Measurements from ENCODE around the gene STRAP. TPM values are rescaled to one million over a fixed set of nuclear protein-coding genes. Genes with fewer than 3 reads are reported as not detected.

Gene STRAP
- total and polyA plus RNA-seq, 9 of the 15 experiments (the other 6 are each of a cell fraction or from before 2014, with no cell fraction given) = 58.5 to 134 (median 89.5) TPM

- ATAC-seq (no peak), FAIRE-seq (no peak), DNase-seq (ENCODE audit: extremely low read depth in 1 of 4, low spot score in 3 of 4) (no peak)
- no peaks in the 10 kb centered on the region for H3K9me1 ChIP-seq (ENCODE audit: control insufficient read depth, insufficient read depth, low read length)
- H3K27me3 ChIP-seq (ENCODE audit: control insufficient read depth in 2 of 2, insufficient read depth in 2 of 2, low read length in 2 of 2) = no peaks in the 10 kb centered on the region
- H3K36me3 ChIP-seq (ENCODE audit: control insufficient read depth, insufficient read depth, low read length) = no peaks in the 10 kb centered on the region
- H3K27ac ChIP-seq (ENCODE audit: extremely low read depth, low read depth, low read length) = no peak overlapping the region
- in situ Hi-C loops (cut with MboI) = no loop called here
- H3K79me2 ChIP-seq (ENCODE audit: control insufficient read depth, insufficient read depth, low read length) = no peaks in the 10 kb centered on the region
- H3K4me3 ChIP-seq = no peak overlapping the region
- no peaks in the 10 kb centered on the region for H3K4me1 ChIP-seq (replicated peaks in 1 of 2; ENCODE audit: control insufficient read depth in 2 of 2, insufficient read depth in 2 of 2, low read length in 2 of 2)
- no peak for TF ChIP-seq HMGN3 (IDR thresholded peaks at IDR 0.05; ENCODE audit: borderline replicate concordance, extremely low read depth, insufficient read length, low read depth, low read length)
- no peak for TF ChIP-seq ZBED1 (IDR thresholded peaks at IDR 0.05)
- TF ChIP-seq ZNF639 (CRISPR knock-in tag; conservative IDR thresholded peaks at IDR 0.05 in 1 of 2, IDR thresholded peaks at IDR 0.05 in 1 of 2) = no peak
- no peak for TF ChIP-seq SMC3 (conservative IDR thresholded peaks at IDR 0.05; ENCODE audit: insufficient read depth, low read depth, low read length)
- TF ChIP-seq SETDB1 (IDR thresholded peaks at IDR 0.05; ENCODE audit: low read length) = no peak
- TF ChIP-seq CTCFL (IDR thresholded peaks at IDR 0.05; ENCODE audit: borderline replicate concordance, insufficient read depth, low read depth, low read length, poor library complexity, severe bottlenecking) = no peak
- TF ChIP-seq ZNF57 (CRISPR knock-in tag; IDR thresholded peaks at IDR 0.05) = no peak
- no peak for TF ChIP-seq HNRNPL (IDR thresholded peaks at IDR 0.05; ENCODE audit: low read depth, low read length)
- TF ChIP-seq ZNF699 (CRISPR knock-in tag; IDR thresholded peaks at IDR 0.05; ENCODE audit: insufficient replicate concordance) = no peak
- no peak for TF ChIP-seq ZNF740 (CRISPR knock-in tag; IDR thresholded peaks at IDR 0.05)
- TF ChIP-seq ZNF740 (tag; IDR thresholded peaks at IDR 0.05) = no peak
- TF ChIP-seq MNT (conservative IDR thresholded peaks at IDR 0.05) = no peak
- no peak for TF ChIP-seq FOXK2 (conservative IDR thresholded peaks at IDR 0.05 in 1 of 2, IDR thresholded peaks at IDR 0.05 in 1 of 2; ENCODE audit: low read depth in 2 of 2)
- 0% methylated on average over 9 of the region's 9 CpGs for WGBS (ENCODE audit: insufficient coverage, low coverage, missing lambda C conversion rate)
- H3K9ac ChIP-seq (ENCODE audit: insufficient read depth in 1 of 2, low read depth in 2 of 2, low read length in 2 of 2) = no peak overlapping the region
- no peak overlapping the region for H3K4me2 ChIP-seq (ENCODE audit: insufficient read depth, low read length)
- H3K9me3 ChIP-seq (replicated peaks; ENCODE audit: control insufficient read depth, insufficient read depth, low read depth, low read length) = no peaks in the 10 kb centered on the region
- ChIA-PET CTCF (ENCODE audit: low intra/inter-chr PET ratio) (no interaction called here), POLR2A (no interaction called here)
- no peaks in the 10 kb centered on the region for H4K20me1 ChIP-seq (replicated peaks; ENCODE audit: control insufficient read depth, insufficient read depth, low read length)
- H2AFZ ChIP-seq (ENCODE audit: low read depth, low read length) = no peak overlapping the region
- no TSS peak for BruUV-seq (replicated peaks)
- intact Hi-C loops (cut with micrococcal nuclease) = no loop called here
Measured at GRCh38 chr12:15863372-15863771, 18.8 kb upstream of the STRAP start.
